ENCODE data around the gene LGR4. TPM values are rescaled to one million over a fixed set of nuclear protein-coding genes. Genes with fewer than 3 reads are reported as not detected.
A peak's percentile ranks its signal among the peaks of the same experiment; 100 is the strongest.

LGR4 gene
- total RNA-seq, 1 experiment from 2014 or later = 7.1 TPM

DNA sequence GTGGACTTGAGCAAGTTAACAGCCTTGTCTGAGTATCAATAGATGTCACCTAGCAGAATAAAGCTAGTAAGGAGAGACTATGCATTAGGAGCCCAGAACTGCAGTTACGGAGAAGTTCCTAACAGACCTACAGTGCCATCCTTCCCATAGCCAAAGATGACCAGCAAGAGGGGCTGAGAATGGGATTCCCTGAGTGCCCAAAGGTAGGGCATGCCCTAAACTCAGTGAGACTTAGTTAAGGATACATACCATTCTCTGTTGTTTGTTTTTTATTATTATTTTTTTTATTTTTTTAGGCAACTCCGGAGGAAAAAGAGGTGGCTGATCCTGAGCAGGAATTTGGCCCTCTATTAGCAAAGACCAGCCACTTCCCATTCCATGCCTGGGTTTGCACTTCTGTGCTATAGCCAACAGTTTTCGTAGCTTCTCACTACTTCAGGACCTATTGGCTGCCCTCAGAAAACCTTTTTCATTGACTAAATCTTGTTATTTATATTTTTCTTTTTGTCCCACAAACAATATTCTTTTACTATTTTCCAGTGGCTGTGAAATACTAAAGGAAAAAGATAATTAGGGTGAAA, 76.2 kb downstream of the LGR4 start:
- Histone ChIP-seq H2AFZ (ENCODE audit: low read depth, low read length, poor library complexity, severe bottlenecking) (no peak overlapping the region), H3K27ac (ENCODE audit: low read depth, low read length) (peak overlapping the region; percentile 33; the same call in 1 of the 2 replicates), H3K9me3 (ENCODE audit: control insufficient read depth in 1 of 2, insufficient read depth in 1 of 2, low read depth in 1 of 2, low read length in 2 of 2) (no peaks in the 10 kb centered on the region), H4K20me1 (ENCODE audit: insufficient read depth) (no peaks in the 10 kb centered on the region), H3K79me2 (ENCODE audit: insufficient read depth, low read length) (no peaks in the 10 kb centered on the region), H3K4me1 (ENCODE audit: control insufficient read depth in 1 of 2, insufficient read depth in 2 of 2, low read length in 2 of 2) (peaks cover 31 to 32% of the 10 kb centered on the region in 2 experiments), H3K36me3 (ENCODE audit: control insufficient read depth in 1 of 2, insufficient read depth in 2 of 2, low read length in 2 of 2) (no peaks in the 10 kb centered on the region), H3K9me2 (ENCODE audit: insufficient read depth) (no peaks in the 10 kb centered on the region), H3K27me3 (ENCODE audit: insufficient read depth, low read length) (no peaks in the 10 kb centered on the region), H3K4me2 (ENCODE audit: low read length) (peak overlapping the region; percentile 22; the same call in 1 of the 2 replicates), H3K9ac (ENCODE audit: low read length) (no peak overlapping the region), H3K4me3 (replicated peaks in 1 of 2; ENCODE audit: low read depth in 1 of 2, low read length in 2 of 2) (no peak overlapping the region)
- BruUV-seq (replicated peaks) = no TSS peak
- no peak for DNase-seq (ENCODE audit: low read depth, low spot score)
- ChIA-PET RAD21 (ENCODE audit: low non-redundant PET in 1 of 2, low total read pairs in 2 of 2, uncharacterized antibody in 2 of 2, unreplicated experiment in 2 of 2) (no interaction called here), CTCF (no interaction called here), POLR2A (no interaction called here)
- intact Hi-C loops (cut with micrococcal nuclease) = no loop called here
- no peak for ATAC-seq
- no peak for TF ChIP-seq JUND (IDR thresholded peaks at IDR 0.05)
- no peak for TF ChIP-seq POLR2AphosphoS5 (IDR thresholded peaks at IDR 0.05; ENCODE audit: low read depth, low read length)
- no peak for TF ChIP-seq FOSL1 (IDR thresholded peaks at IDR 0.05; ENCODE audit: low read depth)
- TF ChIP-seq TCF7L2 (IDR thresholded peaks at IDR 0.05; ENCODE audit: borderline replicate concordance, extremely low read depth, insufficient read depth, insufficient read length) = no peak
- no peak for TF ChIP-seq EZH2phosphoT487 (IDR thresholded peaks at IDR 0.05; ENCODE audit: borderline replicate concordance)
- no peak for TF ChIP-seq ZBTB33 (IDR thresholded peaks at IDR 0.05; ENCODE audit: extremely low read depth, insufficient replicate concordance, low read length)
- no peak for TF ChIP-seq ATF3 (IDR thresholded peaks at IDR 0.05)
- TF ChIP-seq MAX (IDR thresholded peaks at IDR 0.05) = no peak
- TF ChIP-seq, protein P1, sequence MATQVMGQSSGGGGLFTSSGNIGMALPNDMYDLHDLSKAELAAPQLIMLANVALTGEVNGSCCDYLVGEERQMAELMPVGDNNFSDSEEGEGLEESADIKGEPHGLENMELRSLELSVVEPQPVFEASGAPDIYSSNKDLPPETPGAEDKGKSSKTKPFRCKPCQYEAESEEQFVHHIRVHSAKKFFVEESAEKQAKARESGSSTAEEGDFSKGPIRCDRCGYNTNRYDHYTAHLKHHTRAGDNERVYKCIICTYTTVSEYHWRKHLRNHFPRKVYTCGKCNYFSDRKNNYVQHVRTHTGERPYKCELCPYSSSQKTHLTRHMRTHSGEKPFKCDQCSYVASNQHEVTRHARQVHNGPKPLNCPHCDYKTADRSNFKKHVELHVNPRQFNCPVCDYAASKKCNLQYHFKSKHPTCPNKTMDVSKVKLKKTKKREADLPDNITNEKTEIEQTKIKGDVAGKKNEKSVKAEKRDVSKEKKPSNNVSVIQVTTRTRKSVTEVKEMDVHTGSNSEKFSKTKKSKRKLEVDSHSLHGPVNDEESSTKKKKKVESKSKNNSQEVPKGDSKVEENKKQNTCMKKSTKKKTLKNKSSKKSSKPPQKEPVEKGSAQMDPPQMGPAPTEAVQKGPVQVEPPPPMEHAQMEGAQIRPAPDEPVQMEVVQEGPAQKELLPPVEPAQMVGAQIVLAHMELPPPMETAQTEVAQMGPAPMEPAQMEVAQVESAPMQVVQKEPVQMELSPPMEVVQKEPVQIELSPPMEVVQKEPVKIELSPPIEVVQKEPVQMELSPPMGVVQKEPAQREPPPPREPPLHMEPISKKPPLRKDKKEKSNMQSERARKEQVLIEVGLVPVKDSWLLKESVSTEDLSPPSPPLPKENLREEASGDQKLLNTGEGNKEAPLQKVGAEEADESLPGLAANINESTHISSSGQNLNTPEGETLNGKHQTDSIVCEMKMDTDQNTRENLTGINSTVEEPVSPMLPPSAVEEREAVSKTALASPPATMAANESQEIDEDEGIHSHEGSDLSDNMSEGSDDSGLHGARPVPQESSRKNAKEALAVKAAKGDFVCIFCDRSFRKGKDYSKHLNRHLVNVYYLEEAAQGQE (IDR thresholded peaks at IDR 0.05; ENCODE audit: low read depth) = no peak
- TF ChIP-seq CBX3 (IDR thresholded peaks at IDR 0.05; ENCODE audit: low read depth) = no peak
- TF ChIP-seq YY1 (IDR thresholded peaks at IDR 0.05; ENCODE audit: extremely low read depth, insufficient replicate concordance, low read depth, low read length) = no peak
- no peak for TF ChIP-seq RAD21 (IDR thresholded peaks at IDR 0.05; ENCODE audit: low read depth)
